SIG-M5 (cell line): Measurements from ENCODE around the gene USP10.

ENCODE experiments used
- DNase-seq: peaks from one replicate; lab custom pipeline; 2025; lab: John Stamatoyannopoulos, UW

Gene USP10

GRCh38 chr16:84751947-84752346 lies 52.1 kb downstream of the USP10 start:
- DNase-seq, result no peak

DNA sequence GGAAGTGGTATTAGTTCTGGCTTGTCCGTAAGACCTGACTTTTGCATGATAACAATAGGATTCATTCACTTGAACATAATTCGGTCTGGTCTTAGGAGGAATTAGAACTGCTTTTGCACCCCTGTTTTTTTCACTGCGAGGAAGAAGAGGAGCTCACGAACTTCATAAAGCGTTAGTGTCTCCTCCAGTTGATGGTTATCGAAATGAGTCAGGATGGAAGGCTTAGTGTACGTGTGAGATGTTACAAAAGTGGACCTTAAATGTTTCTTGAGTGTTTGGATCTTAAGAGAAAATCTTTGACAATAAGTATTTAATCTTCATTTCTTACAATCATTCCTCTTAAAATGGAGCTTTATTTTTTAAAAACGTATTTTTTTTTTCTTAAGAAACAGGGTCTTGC lies 52.8 kb downstream of the USP10 start:
- no peak for DNase-seq

GRCh38 chr16:84753412-84754326 lies 53.9 kb downstream of the USP10 start:
- no peak for DNase-seq

DNA sequence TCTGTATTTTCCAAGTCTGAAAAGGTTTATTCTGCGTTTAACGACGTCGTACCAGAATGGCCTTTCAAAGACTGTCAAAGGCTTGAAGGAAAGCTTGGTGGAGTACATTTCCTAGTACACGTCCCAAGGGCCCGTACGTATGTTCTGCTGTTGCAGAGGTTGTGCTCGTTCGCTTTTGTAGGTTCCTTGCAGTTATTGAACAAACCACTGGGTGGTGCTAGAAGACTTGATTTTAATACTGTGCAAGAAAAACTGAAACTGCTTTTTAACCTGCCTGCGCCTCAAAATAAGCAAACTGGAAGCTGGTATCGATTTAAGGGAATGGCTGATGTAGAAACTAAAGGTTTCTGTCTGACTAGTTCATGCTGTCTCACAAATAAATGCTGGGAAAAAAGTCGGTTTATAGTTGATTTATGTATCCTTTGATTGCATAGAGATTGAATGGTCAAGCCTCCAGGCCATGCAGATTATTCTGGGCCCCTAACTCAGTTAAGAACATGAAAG lies 54.6 kb downstream of the USP10 start:
- no peak for DNase-seq

DNA sequence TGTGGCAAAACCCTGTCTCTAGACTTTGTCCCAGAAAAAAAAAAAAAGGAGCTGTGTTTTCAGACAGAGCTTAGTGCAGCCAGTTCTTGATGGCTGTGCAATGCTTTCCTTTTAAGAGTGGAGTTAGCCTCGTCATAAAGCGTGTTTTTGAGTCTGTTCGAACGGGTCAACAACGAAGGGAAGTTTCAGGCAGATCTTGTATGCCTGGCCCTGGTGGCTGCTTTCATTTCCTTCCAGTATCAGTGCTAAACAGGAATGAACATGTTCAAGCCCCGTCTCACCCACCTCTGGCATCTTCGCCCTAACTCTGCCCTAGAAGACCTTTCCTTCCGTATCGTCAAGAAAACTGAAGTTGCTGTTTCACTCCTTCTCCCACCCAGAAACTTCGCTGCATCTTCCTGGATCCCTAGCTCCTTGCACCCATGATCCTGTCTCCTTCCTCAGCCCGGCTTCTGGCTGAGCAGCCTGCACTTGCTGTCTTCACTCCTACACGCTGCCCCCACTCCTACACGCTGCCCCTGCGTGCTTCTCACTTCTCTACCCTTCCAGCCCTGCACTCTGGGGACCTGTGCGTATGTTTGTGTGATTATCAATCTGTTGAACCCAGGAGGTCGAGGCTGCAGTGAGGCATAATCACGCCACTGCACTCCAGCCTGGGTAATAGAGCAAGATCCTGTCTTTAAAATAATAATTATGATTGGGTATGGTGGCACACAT lies 55.3 kb downstream of the USP10 start:
- no peak for DNase-seq

DNA sequence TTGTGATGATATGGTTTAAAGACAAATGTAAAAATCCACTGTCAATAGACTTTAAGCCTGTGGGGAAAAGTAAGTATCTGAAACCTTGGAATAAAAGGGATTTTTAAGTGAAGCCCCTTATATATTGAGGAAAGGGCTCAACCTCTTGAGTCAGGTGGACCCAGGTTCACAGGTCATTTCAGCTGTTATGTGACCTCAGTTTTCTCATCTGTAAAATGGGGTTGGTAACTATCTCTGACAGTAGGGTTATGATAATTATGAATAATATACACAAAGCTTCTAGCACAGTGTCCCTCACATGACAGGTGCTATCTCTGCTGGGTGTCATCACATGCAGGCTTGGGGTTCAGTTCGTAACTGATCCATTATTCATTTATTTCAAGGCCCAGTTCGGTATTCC lies 57.0 kb downstream of the USP10 start:
- no peak for DNase-seq

DNA sequence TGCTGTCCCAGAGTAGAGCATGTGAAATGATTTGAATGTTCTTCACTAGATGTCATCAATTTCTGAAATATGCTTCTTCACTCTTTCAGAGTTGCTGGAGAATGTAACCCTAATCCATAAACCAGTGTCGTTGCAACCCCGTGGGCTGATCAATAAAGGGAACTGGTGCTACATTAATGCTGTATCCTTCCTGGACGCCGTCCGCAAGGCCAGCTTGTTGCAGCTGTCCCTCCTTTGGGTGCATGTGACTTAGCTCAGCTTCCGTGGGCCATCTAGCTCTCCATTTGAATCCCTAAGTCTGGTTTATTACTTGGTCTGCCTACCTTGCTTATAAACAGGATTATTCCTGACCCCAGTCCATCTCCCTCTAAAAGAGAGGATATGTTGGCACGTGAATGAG lies 58.8 kb downstream of the USP10 start:
- no peak for DNase-seq

- DNase-seq, result no peak
Observed at GRCh38 chr16:84759061-84759460, 59.3 kb downstream of the USP10 start.

DNA sequence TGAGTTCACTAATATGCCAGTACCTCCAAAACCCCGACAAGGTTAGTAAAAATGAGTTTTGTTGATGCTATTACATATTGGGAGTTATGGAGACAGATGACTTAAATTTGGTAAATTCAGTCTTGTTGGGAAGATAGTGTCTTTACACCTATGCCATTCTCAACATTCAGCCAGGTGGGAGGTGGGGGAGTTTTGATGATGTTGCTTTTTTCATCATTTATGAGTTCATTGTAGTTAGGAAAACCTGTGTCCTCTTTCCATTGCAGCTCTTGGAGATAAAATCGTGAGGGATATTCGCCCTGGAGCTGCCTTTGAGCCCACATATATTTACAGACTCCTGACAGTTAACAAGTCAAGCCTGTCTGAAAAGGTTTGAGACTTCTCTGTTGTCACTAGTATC lies 60.1 kb downstream of the USP10 start:
- no peak for DNase-seq

GRCh38 chr16:84761448-84762368 lies 61.9 kb downstream of the USP10 start:
- DNase-seq, result no peak

- DNase-seq, result no peak
Observed at GRCh38 chr16:84763164-84763563, 63.4 kb downstream of the USP10 start.

GRCh38 chr16:84763629-84764028 lies 63.8 kb downstream of the USP10 start:
- DNase-seq, result no peak

- DNase-seq, result no peak
Observed at GRCh38 chr16:84764970-84765369, 65.2 kb downstream of the USP10 start.

- DNase-seq, result no peak
Observed at GRCh38 chr16:84765616-84766580, 66.1 kb downstream of the USP10 start.

DNA sequence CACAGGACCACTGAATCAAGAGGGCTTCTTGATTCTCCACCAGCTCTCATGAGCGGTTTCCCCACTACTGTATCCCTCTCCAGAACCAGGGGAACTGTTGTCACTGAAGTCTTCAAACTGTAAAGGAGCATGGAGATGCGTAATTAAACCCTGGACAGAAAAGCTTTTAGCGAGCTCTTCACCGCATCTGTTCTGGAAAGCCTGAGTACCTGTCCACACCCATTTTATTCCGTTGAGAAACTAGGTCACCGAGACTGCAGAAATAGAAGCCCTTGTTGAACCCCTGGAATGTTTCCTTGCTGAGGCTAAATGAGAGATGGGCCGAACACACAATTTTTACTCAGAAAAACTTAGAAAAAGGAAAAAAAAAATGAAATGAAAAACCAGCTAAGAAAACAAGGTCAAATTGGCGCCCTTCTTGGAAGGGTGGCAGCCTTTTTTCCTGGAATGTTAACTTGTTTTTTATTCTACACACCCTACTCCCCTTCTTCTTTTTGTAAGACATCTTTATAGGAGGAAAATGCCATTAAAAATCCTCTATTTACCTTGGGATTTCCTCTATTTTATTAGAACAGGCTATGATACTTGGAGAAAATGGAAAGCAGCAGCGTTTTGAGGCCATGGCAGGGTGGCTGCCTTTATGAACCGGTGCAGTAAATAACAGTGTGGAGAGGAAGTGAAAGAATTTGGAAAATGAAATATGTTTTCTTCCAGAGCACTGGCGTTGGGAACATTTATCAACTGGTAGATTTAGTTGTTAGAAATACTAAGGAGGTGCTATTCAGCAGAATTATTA lies 67.4 kb downstream of the USP10 start:
- DNase-seq, result no peak

GRCh38 chr16:84768061-84768807 lies 68.4 kb downstream of the USP10 start:
- no peak for DNase-seq

DNA sequence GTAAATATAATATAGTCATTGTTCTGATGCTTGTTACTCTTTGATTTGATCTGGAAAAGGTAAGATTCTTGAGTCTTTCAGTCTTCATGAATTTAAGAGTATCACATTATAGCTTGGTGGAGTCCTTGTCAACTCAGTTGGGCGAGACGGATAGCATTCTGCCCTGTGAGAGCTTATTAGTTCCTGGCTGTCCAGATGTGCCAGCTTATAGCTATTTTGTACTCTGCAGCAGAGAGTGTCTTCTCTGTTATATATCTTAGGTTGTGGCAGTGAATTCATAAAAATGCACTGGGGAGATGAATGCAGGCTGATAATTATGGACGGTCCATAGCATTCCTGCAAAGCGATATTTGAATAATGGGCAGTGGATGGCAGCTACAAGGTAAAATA lies 69.0 kb downstream of the USP10 start:
- no peak for DNase-seq

DNA sequence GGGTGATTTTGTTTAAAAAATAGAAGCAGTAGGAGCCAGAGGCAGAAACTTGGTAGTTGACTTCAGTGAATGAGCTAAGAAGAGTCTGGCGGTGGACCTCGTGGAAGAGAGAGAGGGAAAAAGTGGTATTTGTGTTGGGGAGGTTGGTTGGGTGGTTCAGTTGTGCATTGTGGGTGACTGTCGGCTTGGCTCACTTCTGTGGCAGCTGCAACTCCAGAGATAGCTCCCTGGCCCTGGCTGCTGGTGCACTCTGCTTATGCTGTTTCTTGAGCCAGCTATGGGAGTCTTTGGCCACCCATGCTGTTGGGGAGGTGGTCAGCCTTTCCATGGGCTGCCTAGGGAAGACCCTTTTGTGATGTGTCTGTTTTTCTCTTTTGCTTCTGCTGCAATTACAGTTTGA lies 69.6 kb downstream of the USP10 start:
- no peak for DNase-seq

GRCh38 chr16:84773312-84773711 lies 73.5 kb downstream of the USP10 start:
- no peak for DNase-seq
